IMR-90 (cell line): ENCODE measurements around the gene THOP1. TPM values are rescaled to one million over a fixed set of nuclear protein-coding genes. Genes with fewer than 3 reads are reported as not detected.

Experiments used
- ATAC-seq: fragments of 200-7000 bp; cut with Tn5 transposase; 2 replicates; pipeline ENCODE4 v1.9.1; 2020; ENCODE audit warnings: low read depth, mild to moderate bottlenecking, moderate library complexity
- BruUV-seq: library from RNA; stranded (reverse); fragments of 400-500 nt; replicated peaks from 2 replicates; lab custom pipeline; 2021; lab: Mats Ljungman, UMichigan
- CTCF ChIA-PET: fragments of 300-600 bp; formaldehyde crosslinking; extraction: SDS; loops from one replicate; lab custom pipeline; 2021; ENCODE audit warnings: antibody characterized with exemption; lab: Yijun Ruan, JAX
- POLR2A ChIA-PET: fragments of 300-600 bp; sonication (Branson Sonifier 250); formaldehyde crosslinking; loops from one replicate; lab custom pipeline; 2022; ENCODE audit warnings: antibody characterized with exemption; ENCODE audit not compliant: unreplicated experiment; lab: Charles Lee
- DNase-seq: peaks from one replicate; pipeline ENCODE4 v3.0.0; 2013
- H2AFZ ChIP-seq: replicated peaks from 2 replicates; pipeline ENCODE3; 2013; ENCODE audit warnings: low read length, mild to moderate bottlenecking; ENCODE audit not compliant: poor library complexity
- H2AK5ac ChIP-seq: 2 replicates; pipeline ENCODE4 v1.6.1; 2013; ENCODE audit warnings: low read depth, low read length, inconsistent platforms
- H2AK9ac ChIP-seq: replicated peaks from 2 replicates; pipeline ENCODE3; 2013; ENCODE audit warnings: mild to moderate bottlenecking, low read depth, low read length, moderate library complexity; ENCODE audit not compliant: poor library complexity
- H2BK120ac ChIP-seq: 2 replicates; pipeline ENCODE4 v1.6.1; 2013; ENCODE audit warnings: low read depth, low read length, inconsistent platforms
- H2BK15ac ChIP-seq: 3 replicates; pipeline ENCODE4 v1.6.1; 2013; ENCODE audit warnings: low read depth, low read length, inconsistent platforms
- H2BK20ac ChIP-seq: 2 replicates; pipeline ENCODE4 v1.6.1; 2013; ENCODE audit warnings: low read depth, mild to moderate bottlenecking, inconsistent platforms, low read length, moderate library complexity
- H2BK5ac ChIP-seq: 2 replicates; pipeline ENCODE4 v1.6.1; 2013; ENCODE audit warnings: mild to moderate bottlenecking, low read depth, low read length, inconsistent platforms; ENCODE audit not compliant: poor library complexity, severe bottlenecking
- H3K14ac ChIP-seq: replicated peaks from 2 replicates; pipeline ENCODE4 v1.6.1; 2013; ENCODE audit warnings: low read depth, low read length, inconsistent platforms
- H3K18ac ChIP-seq: 2 replicates; pipeline ENCODE4 v1.6.1; 2013; ENCODE audit warnings: low read depth, low read length, control low read depth
- H3K23ac ChIP-seq: 2 replicates; pipeline ENCODE4 v1.6.1; 2013; ENCODE audit warnings: low read depth, low read length, inconsistent platforms
- H3K27ac ChIP-seq: 2 replicates; pipeline ENCODE4 v1.5.1; 2013; ENCODE audit warnings: mild to moderate bottlenecking, control low read depth, low read length; ENCODE audit not compliant: insufficient read depth
- H3K27me3 ChIP-seq: 2 replicates; pipeline ENCODE4 v1.6.1; 2013; ENCODE audit warnings: low read length; ENCODE audit not compliant: control insufficient read depth, insufficient read depth
- H3K36me3 ChIP-seq: 2 replicates; pipeline ENCODE4 v1.6.1; 2013; ENCODE audit warnings: low read length, mixed read lengths; ENCODE audit not compliant: control insufficient read depth, insufficient read depth
- H3K4ac ChIP-seq: 2 replicates; pipeline ENCODE4 v1.6.1; 2013; ENCODE audit warnings: low read depth, low read length, inconsistent platforms
- H3K4me1 ChIP-seq: 2 replicates; pipeline ENCODE4 v1.6.1; 2013; ENCODE audit warnings: low read length, mixed read lengths; ENCODE audit not compliant: control insufficient read depth, insufficient read depth
- H3K4me2 ChIP-seq: 2 replicates; pipeline ENCODE4 v1.6.1; 2013; ENCODE audit warnings: low read depth, mild to moderate bottlenecking, control low read depth, low read length, moderate library complexity
- H3K4me3 ChIP-seq: 2 replicates; pipeline ENCODE4 v1.5.1; 2013; ENCODE audit warnings: low read depth, mild to moderate bottlenecking, control low read depth, low read length, moderate library complexity; ENCODE audit not compliant: insufficient read depth
- H3K56ac ChIP-seq: 2 replicates; pipeline ENCODE4 v1.6.1; 2013; ENCODE audit warnings: low read length, inconsistent platforms; ENCODE audit not compliant: insufficient read depth; ENCODE audit errors: extremely low read depth
- H3K79me1 ChIP-seq, 2 experiments: 2 replicates each; pipeline ENCODE4 v1.6.1; 2013; ENCODE audit warnings: low read length in 2 of 2, inconsistent platforms in 1 of 2, low read depth in 1 of 2
- H3K9ac ChIP-seq: 2 replicates; pipeline ENCODE4 v1.6.1; 2013; ENCODE audit warnings: low read depth, low read length, control low read depth
- H3K9me1 ChIP-seq: 2 replicates; pipeline ENCODE4 v1.6.1; 2013; ENCODE audit warnings: low read length, inconsistent platforms; ENCODE audit not compliant: insufficient read depth
- H3K9me3 ChIP-seq: 2 replicates; pipeline ENCODE4 v1.6.1; 2013; ENCODE audit warnings: low read length; ENCODE audit not compliant: control insufficient read depth, insufficient read depth
- H4K20me1 ChIP-seq: 2 replicates; pipeline ENCODE4 v1.6.1; 2013; ENCODE audit warnings: low read length, inconsistent platforms; ENCODE audit not compliant: insufficient read depth
- H4K5ac ChIP-seq: 2 replicates; pipeline ENCODE4 v1.6.1; 2013; ENCODE audit warnings: mild to moderate bottlenecking, low read depth, low read length, control low read depth
- H4K8ac ChIP-seq, 2 experiments: 2 replicates each; pipeline ENCODE4 v1.6.1; 2013; ENCODE audit warnings: low read depth in 2 of 2, low read length in 2 of 2, control low read depth in 1 of 2, inconsistent platforms in 1 of 2
- H4K91ac ChIP-seq: 2 replicates; pipeline ENCODE4 v1.6.1; 2013; ENCODE audit warnings: low read depth, low read length, inconsistent platforms; ENCODE audit not compliant: insufficient read depth
- BHLHE40 ChIP-seq: fragments of 150-350 bp; IDR thresholded peaks from 2 replicates; pipeline ENCODE4 v1.6.1; 2016; ENCODE audit warnings: mild to moderate bottlenecking, low read depth, low read length
- MAFK ChIP-seq: IDR thresholded peaks from 2 replicates; pipeline ENCODE4 v1.6.1; 2012; ENCODE audit warnings: low read depth, low read length, improper control_type of control experiment
- MXI1 ChIP-seq: IDR thresholded peaks from 2 replicates; pipeline ENCODE4 v1.6.1; 2012; ENCODE audit warnings: low read depth, mild to moderate bottlenecking, low read length, moderate library complexity, borderline replicate concordance
- NFE2L2 ChIP-seq: fragments of 150-350 bp; IDR thresholded peaks from 2 replicates; pipeline ENCODE4 v1.6.1; 2016; ENCODE audit warnings: low read depth, mild to moderate bottlenecking, low read length
- POLR2A ChIP-seq: IDR thresholded peaks from 2 replicates; pipeline ENCODE4 v1.6.1; 2012; ENCODE audit warnings: mild to moderate bottlenecking, low read depth, low read length
- RAD21 ChIP-seq: IDR thresholded peaks from 2 replicates; pipeline ENCODE4 v1.6.1; 2012; ENCODE audit warnings: low read length, improper control_type of control experiment
- RCOR1 ChIP-seq: IDR thresholded peaks from 2 replicates; pipeline ENCODE4 v1.6.1; 2012; ENCODE audit warnings: mild to moderate bottlenecking, low read length, improper control_type of control experiment; ENCODE audit not compliant: insufficient replicate concordance
- SMC3 ChIP-seq: fragments of 150-350 bp; IDR thresholded peaks from 2 replicates; pipeline ENCODE4 v1.6.1; 2016; ENCODE audit warnings: low read depth, mild to moderate bottlenecking, antibody characterized with exemption, low read length, moderate library complexity
- WGBS, 2 experiments: methylation state at CpG; one replicate each; pipeline versions ENCODE4 v1.1.5 to v1.1.7; 2013; ENCODE audit warnings: missing lambda C conversion rate in 2 of 2; ENCODE audit not compliant: insufficient read length in 1 of 2; ENCODE audit errors: extremely low coverage in 2 of 2; 5-methylcytosine and 5-hydroxymethylcytosine counted together
- dilution Hi-C: fragments of 300-500 bp; cut with HindIII; formaldehyde crosslinking; loops from one replicate; pipeline ENCODE4 v1.14.3; 2018; ENCODE audit warnings: low sequenced_read_pairs; ENCODE audit not compliant: unreplicated experiment
- in situ Hi-C: fragments of 300-500 bp; cut with MboI; formaldehyde crosslinking; loops from 3 replicates; pipeline ENCODE4 v1.14.3; 2019; ENCODE audit warnings: low sequenced_read_pairs, inconsistent platforms, mixed read lengths
- intact Hi-C: fragments of 100-400 bp; cut with micrococcal nuclease; formaldehyde crosslinking; loops from 2 replicates; pipeline ENCODE4 v1.10.0; 2022
- polyA plus RNA-seq, 3 experiments: library from polyadenylated mRNA; depleted of rRNA; stranded (reverse); fragments of >200 nt; gene quantifications; 2 replicates each; pipeline ENCODE4 v1.2.3, GENCODE V29; 2012; ENCODE audit warnings: low replicate concordance in 1 of 3
- total RNA-seq: library from RNA; depleted of rRNA; stranded (reverse); fragments of >200 nt; gene quantifications from 2 replicates; pipeline ENCODE4 v1.2.3, GENCODE V29; 2012
- TF ChIP-seq, protein P1 (sequence below): conservative IDR thresholded peaks from 2 replicates; pipeline ENCODE4 v1.5.1; 2012; ENCODE audit warnings: mild to moderate bottlenecking, low read depth, low read length, improper control_type of control experiment

The THOP1 gene
- total and polyA plus RNA-seq, 2 of the 4 experiments (the other 2 are of a cell fraction), result 57.5 to 91.9 TPM

GRCh38 chr19:2774083-2774679 lies 11.1 kb upstream of the THOP1 start:
- TF ChIP-seq, protein P1, sequence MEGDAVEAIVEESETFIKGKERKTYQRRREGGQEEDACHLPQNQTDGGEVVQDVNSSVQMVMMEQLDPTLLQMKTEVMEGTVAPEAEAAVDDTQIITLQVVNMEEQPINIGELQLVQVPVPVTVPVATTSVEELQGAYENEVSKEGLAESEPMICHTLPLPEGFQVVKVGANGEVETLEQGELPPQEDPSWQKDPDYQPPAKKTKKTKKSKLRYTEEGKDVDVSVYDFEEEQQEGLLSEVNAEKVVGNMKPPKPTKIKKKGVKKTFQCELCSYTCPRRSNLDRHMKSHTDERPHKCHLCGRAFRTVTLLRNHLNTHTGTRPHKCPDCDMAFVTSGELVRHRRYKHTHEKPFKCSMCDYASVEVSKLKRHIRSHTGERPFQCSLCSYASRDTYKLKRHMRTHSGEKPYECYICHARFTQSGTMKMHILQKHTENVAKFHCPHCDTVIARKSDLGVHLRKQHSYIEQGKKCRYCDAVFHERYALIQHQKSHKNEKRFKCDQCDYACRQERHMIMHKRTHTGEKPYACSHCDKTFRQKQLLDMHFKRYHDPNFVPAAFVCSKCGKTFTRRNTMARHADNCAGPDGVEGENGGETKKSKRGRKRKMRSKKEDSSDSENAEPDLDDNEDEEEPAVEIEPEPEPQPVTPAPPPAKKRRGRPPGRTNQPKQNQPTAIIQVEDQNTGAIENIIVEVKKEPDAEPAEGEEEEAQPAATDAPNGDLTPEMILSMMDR, result no peak
- TF ChIP-seq MXI1 (no peak), BHLHE40 (no peak), SMC3 (no peak), POLR2A (no peak), MAFK (no peak), RCOR1 (no peak), NFE2L2 (no peak), RAD21 (no peak)
- H3K9ac ChIP-seq, result no peak overlapping the region
- peaks cover 0 to 74% of the 10 kb centered on the region in 2 experiments; a peak in 2 of 4 replicates for H3K79me1 ChIP-seq
- H3K23ac ChIP-seq, result no peak overlapping the region
- H3K4me3 ChIP-seq, result no peak overlapping the region
- H4K5ac ChIP-seq, result no peak overlapping the region
- peaks cover 2% of the 10 kb centered on the region; the same call in 1 of the 2 replicates for H3K4me1 ChIP-seq
- POLR2A ChIA-PET, result no interaction called here
- no peak overlapping the region for H2AK5ac ChIP-seq
- intact Hi-C loops (no loop called here), dilution Hi-C loops (no loop called here), in situ Hi-C loops (no loop called here)
- no peak overlapping the region for H3K56ac ChIP-seq
- H2AK9ac ChIP-seq, result no peak overlapping the region
- peaks cover 82% of the 10 kb centered on the region for H4K20me1 ChIP-seq
- H3K4ac ChIP-seq, result no peak overlapping the region
- H3K36me3 ChIP-seq, result peaks cover 6% of the 10 kb centered on the region
- WGBS, 2 experiments, result 93% methylated on average over 16 of the region's 32 CpGs; no CpG with 5 or more reads in 1 of the 2 experiments
- DNase-seq (no peak), ATAC-seq (no peak)
- H4K91ac ChIP-seq, result no peak overlapping the region
- H3K9me3 ChIP-seq, result no peaks in the 10 kb centered on the region
- H3K27me3 ChIP-seq, result no peaks in the 10 kb centered on the region
- no peak overlapping the region for H2BK5ac ChIP-seq
- no peak overlapping the region for H3K14ac ChIP-seq
- CTCF ChIA-PET, result no interaction called here
- no peak overlapping the region for H3K4me2 ChIP-seq
- H2BK15ac ChIP-seq, result no peak overlapping the region
- H4K8ac ChIP-seq, result no peak overlapping the region
- no peak overlapping the region for H2AFZ ChIP-seq
- H3K27ac ChIP-seq, result no peak overlapping the region
- H3K9me1 ChIP-seq, result peaks cover 6% of the 10 kb centered on the region; the same call in 1 of the 2 replicates
- no peak overlapping the region for H3K18ac ChIP-seq
- H2BK120ac ChIP-seq, result no peak overlapping the region
- BruUV-seq, result no TSS peak
- no peak overlapping the region for H2BK20ac ChIP-seq
